Right lobe of liver (tissue), 6 donors: Measurements from ENCODE around the gene PITX3. TPM values are rescaled to one million over a fixed set of nuclear protein-coding genes. Genes with fewer than 3 reads are reported as not detected.

Experiments used
- ATAC-seq, 4 donors: fragments of 200-7000 bp; cut with Tn5 transposase; one replicate each; pipeline ENCODE4 v1.9.1; 2020; ENCODE audit warnings: mild to moderate bottlenecking in 4 of 4, moderate library complexity in 4 of 4
- DNase-seq, 3 donors: peaks; one replicate each; pipeline ENCODE4 v3.0.0-alpha.2; 2020
- H3K27ac ChIP-seq, 3 donors: fragments of 200-600 bp; one replicate each; pipeline ENCODE4 v1.8.0; 2022
- H3K27me3 ChIP-seq, 2 donors: fragments of 200-600 bp; one replicate each; pipeline ENCODE4 v1.8.0; 2022
- H3K36me3 ChIP-seq, 4 donors: fragments of 200-600 bp; sonication (generic) in 1 of 4; one replicate each; pipeline versions ENCODE4 v1.5.1 to v1.8.0; 2017 to 2022; ENCODE audit warnings: control low read depth in 1 of 4
- H3K4me1 ChIP-seq, 4 donors: fragments of 200-600 bp; sonication (generic) in 1 of 4; one replicate each; pipeline versions ENCODE4 v1.5.1 to v1.8.0; 2017 to 2022; ENCODE audit warnings: control low read depth in 1 of 4
- H3K4me3 ChIP-seq, 3 donors: fragments of 200-600 bp; one replicate each; pipeline ENCODE4 v1.8.0; 2022
- H3K9me3 ChIP-seq, 4 donors: fragments of 200-600 bp; sonication (generic) in 1 of 4; one replicate each; pipeline versions ENCODE4 v1.5.1 to v1.8.0; 2017 to 2022; ENCODE audit warnings: control low read depth in 1 of 4
- CTCF ChIP-seq, 4 donors: fragments of 200-600 bp in 3 of 4; fragments of 450-650 bp in 1 of 4; IDR thresholded peaks; one replicate each; pipeline versions ENCODE4 v1.5.1 to v1.8.0; 2016 to 2022; ENCODE audit warnings: antibody characterized with exemption in 4 of 4, mild to moderate bottlenecking in 2 of 4
- POLR2A ChIP-seq: fragments of 450-650 bp; IDR thresholded peaks from one replicate; pipeline ENCODE4 v1.6.1; 2017; ENCODE audit warnings: antibody characterized with exemption, mild to moderate bottlenecking
- WGBS: methylation state at CpG from one replicate; pipeline ENCODE4 v1.1.6; 2018; ENCODE audit warnings: low coverage, low lambda C conversion rate; ENCODE audit not compliant: insufficient coverage; ENCODE audit errors: missing lambda C conversion rate; 5-methylcytosine and 5-hydroxymethylcytosine counted together
- intact Hi-C, 2 donors: fragments of 100-400 bp; cut with DNase I; formaldehyde crosslinking; loops; one replicate each; pipeline versions ENCODE4 v1.11.2 to v1.14.1; 2022
- long read RNA-seq: library from polyadenylated mRNA; unstranded; transcript quantifications from one replicate; pipeline ENCODE4 v2.0.0, GENCODE V29; 2019
- total RNA-seq, 6 experiments: library from RNA; depleted of rRNA in 2 of 6; stranded (reverse); fragments of >200 nt in 2 of 6; fragmentation: NEBNext Ultra II Directional in 3 of 6; extraction: Animal tissue kit (Norgen Biotek cat#: 25700) in 3 of 6; gene quantifications; one replicate each; pipeline versions ENCODE4 v1.1.0 to v1.2.4, GENCODE V29; 2016 to 2023
- donor health status: DM: no; HTN: yes; CAD: no.
- donor health status: DM: no; HTN: no; CAD: no.
- donor health status: DM: no; HTN: no; CAD: no.
- donor health status: DM: no; HTN: yes; CAD: no.
- donor health status: DM: no; HTN: yes; CAD: no.

PITX3 gene
- total RNA-seq: not detected
- long read RNA-seq: 0 reads

GRCh38 chr10:102241444-102242117 is at the start of gene PITX3:
Gene PITX3, minus strand, starts transcription at chr10:102241512. Its CDS starts 9,432 bp downstream, at chr10:102232080.
- 0% methylated on average over 13 of the region's 57 CpGs for WGBS
- TF ChIP-seq POLR2A: no peak
- no peak for TF ChIP-seq CTCF (IDR thresholded peaks at IDR 0.05)
- intact Hi-C loops: no loop called here
- DNase-seq (peak; percentile 87 to 89 (median 89)), ATAC-seq (peak; percentile 56 to 71 (median 62))
- Histone ChIP-seq H3K27ac (no peak within 1 kb of the TSS), H3K4me3 (peak within 1 kb of the TSS; percentile 51 to 59 (median 53)), H3K27me3 (no peaks in the 10 kb centered on the region), H3K36me3 (no peaks in the 10 kb centered on the region), H3K9me3 (no peaks in the 10 kb centered on the region), H3K4me1 (peaks cover 0 to 20% (median 3%) of the 10 kb centered on the region in 4 donors)

GRCh38 chr10:102289840-102290239 is 48.5 kb upstream of the PITX3 start:
- 100% methylated on average over 1 of the region's 3 CpGs for WGBS
- Histone ChIP-seq H3K9me3 (no peaks in the 10 kb centered on the region), H3K27ac (no peak overlapping the region)

GRCh38 chr10:102289356-102289755 is 48.0 kb upstream of the PITX3 start:
- Histone ChIP-seq H3K36me3 (no peaks in the 10 kb centered on the region), H3K27ac (no peak overlapping the region), H3K4me1 (peaks cover 0 to 13% (median 2%) of the 10 kb centered on the region in 4 donors), H3K4me3 (no peak overlapping the region), H3K27me3 (no peaks in the 10 kb centered on the region), H3K9me3 (no peaks in the 10 kb centered on the region)
- ATAC-seq (no peak), DNase-seq (no peak)
- intact Hi-C loops: no loop called here
- TF ChIP-seq POLR2A (no peak), CTCF (IDR thresholded peaks at IDR 0.05) (no peak)
- 100% methylated on average over 1 of the region's 2 CpGs for WGBS

More at GRCh38 chr10:102289840-102290239, 48.5 kb upstream of the PITX3 start:
- H3K36me3 ChIP-seq: no peaks in the 10 kb centered on the region
- H3K4me1 ChIP-seq: peaks cover 0 to 11% (median 0%) of the 10 kb centered on the region in 4 donors
- H3K27me3 ChIP-seq: no peaks in the 10 kb centered on the region
- DNase-seq: no peak
- no peak overlapping the region for H3K4me3 ChIP-seq
- TF ChIP-seq CTCF (IDR thresholded peaks at IDR 0.05) (no peak), POLR2A (no peak)
- ATAC-seq: no peak
- intact Hi-C loops: no loop called here

- intact Hi-C loops: no loop called here
- TF ChIP-seq CTCF (IDR thresholded peaks at IDR 0.05) (no peak), POLR2A (no peak)
- no peak for DNase-seq
Observed at GRCh38 chr10:102287991-102288390, 46.7 kb upstream of the PITX3 start.

More at GRCh38 chr10:102287991-102288390, 46.7 kb upstream of the PITX3 start:
- Histone ChIP-seq H3K36me3 (no peaks in the 10 kb centered on the region), H3K27me3 (no peaks in the 10 kb centered on the region), H3K4me1 (peaks cover 0 to 27% (median 8%) of the 10 kb centered on the region in 4 donors), H3K27ac (no peak overlapping the region), H3K9me3 (no peaks in the 10 kb centered on the region), H3K4me3 (no peak overlapping the region)
- no peak for ATAC-seq
- WGBS: 98% methylated on average over 4 of the region's 4 CpGs
